ENCODE results near the gene GPR180.

GPR180 gene

DNA sequence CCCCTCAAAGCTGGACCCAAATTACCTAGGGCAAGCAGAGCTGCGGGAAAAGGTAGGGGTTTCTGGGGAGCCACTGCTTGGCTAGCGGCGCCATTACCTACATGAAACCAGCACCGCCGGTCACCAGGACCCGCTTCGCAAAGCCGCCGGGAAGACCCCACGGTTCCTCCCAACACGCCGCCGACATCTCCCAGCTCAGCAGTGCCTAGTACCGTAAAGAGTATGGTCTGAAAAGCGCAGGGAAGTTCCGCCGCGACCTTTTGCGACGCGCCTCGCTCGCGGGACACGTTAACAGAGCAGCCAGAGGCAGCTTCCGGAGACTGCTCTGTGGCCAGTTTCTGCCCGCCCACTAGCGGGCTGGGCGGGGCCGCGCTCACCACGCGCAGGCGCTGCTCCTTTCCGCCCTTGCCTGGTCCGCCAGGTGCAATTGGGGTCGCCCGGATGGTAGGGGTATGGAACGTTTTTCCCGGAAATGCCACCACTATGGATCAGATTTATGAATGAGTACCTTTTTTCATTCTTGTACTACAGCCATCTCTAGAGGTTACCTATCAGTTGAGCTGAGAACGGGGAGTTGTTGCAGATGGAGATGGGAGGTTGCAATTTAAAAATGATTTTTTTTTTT lies 5.6 kb upstream of the GPR180 start, which contains the start of gene TGDS:
TGDS (minus strand) TSS at position 203 of the 625 bp plus-strand sequence; CDS start at position 187, 16 bp downstream.
- H3K9me3 ChIP-seq (ENCODE audit: insufficient read depth, low read length), result no peaks in the 10 kb centered on the region
- H3K79me2 ChIP-seq (ENCODE audit: low read length), result peaks cover 42% of the 10 kb centered on the region
- peaks cover 15% of the 10 kb centered on the region for H3K4me1 ChIP-seq (ENCODE audit: low read length)
- H3K4me3 ChIP-seq (ENCODE audit: low read length), result peak within 1 kb of the TSS; percentile 89
- H3K9ac ChIP-seq (ENCODE audit: low read length), result peak within 1 kb of the TSS; percentile 96
- peak within 1 kb of the TSS; percentile 87 for H2AFZ ChIP-seq (ENCODE audit: low read depth, low read length)
- peak within 1 kb of the TSS; percentile 70 for H3K27ac ChIP-seq (ENCODE audit: low read length)
- H4K20me1 ChIP-seq (ENCODE audit: insufficient read depth, low read length), result peaks cover 14% of the 10 kb centered on the region
- peaks cover 27% of the 10 kb centered on the region for H3K36me3 ChIP-seq (replicated peaks; ENCODE audit: low read depth, low read length)
- TF ChIP-seq, protein P1, sequence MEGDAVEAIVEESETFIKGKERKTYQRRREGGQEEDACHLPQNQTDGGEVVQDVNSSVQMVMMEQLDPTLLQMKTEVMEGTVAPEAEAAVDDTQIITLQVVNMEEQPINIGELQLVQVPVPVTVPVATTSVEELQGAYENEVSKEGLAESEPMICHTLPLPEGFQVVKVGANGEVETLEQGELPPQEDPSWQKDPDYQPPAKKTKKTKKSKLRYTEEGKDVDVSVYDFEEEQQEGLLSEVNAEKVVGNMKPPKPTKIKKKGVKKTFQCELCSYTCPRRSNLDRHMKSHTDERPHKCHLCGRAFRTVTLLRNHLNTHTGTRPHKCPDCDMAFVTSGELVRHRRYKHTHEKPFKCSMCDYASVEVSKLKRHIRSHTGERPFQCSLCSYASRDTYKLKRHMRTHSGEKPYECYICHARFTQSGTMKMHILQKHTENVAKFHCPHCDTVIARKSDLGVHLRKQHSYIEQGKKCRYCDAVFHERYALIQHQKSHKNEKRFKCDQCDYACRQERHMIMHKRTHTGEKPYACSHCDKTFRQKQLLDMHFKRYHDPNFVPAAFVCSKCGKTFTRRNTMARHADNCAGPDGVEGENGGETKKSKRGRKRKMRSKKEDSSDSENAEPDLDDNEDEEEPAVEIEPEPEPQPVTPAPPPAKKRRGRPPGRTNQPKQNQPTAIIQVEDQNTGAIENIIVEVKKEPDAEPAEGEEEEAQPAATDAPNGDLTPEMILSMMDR (IDR thresholded peaks at IDR 0.05; ENCODE audit: low read depth, low read length), result no peak
- no peak for TF ChIP-seq EZH2phosphoT487 (IDR thresholded peaks at IDR 0.05; ENCODE audit: low read depth)
- H3K27me3 ChIP-seq (ENCODE audit: low read depth, low read length), result no peaks in the 10 kb centered on the region
- H3K4me2 ChIP-seq (ENCODE audit: low read length), result peak within 1 kb of the TSS; percentile 99

DNA sequence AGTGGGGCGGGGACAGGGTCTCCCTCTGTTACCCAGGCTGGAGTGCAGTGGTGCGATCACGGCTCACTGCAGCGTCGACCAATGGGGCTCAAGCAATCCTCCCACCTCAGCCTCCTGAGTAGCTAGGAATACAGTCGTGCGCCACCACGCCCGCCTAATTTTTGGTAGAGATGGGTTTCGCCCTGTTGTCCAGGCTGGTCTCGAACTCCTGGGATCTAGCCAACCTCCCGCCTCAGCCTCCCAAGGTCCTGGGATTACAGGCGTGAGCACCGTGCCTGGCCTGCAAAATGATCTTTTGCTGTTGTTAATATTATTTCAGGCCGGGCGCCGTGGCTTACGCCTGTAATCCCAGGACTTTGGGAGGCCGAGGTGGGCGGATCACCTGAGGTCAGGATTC lies 5.1 kb upstream of the GPR180 start:
- no peaks in the 10 kb centered on the region for H3K27me3 ChIP-seq (ENCODE audit: low read depth, low read length)
- peaks cover 17% of the 10 kb centered on the region for H3K4me1 ChIP-seq (ENCODE audit: low read length)
- peaks cover 42% of the 10 kb centered on the region for H3K79me2 ChIP-seq (ENCODE audit: low read length)
- H3K9ac ChIP-seq (ENCODE audit: low read length), result peak overlapping the region; percentile 96
- peak overlapping the region; percentile 66 for H2AFZ ChIP-seq (ENCODE audit: low read depth, low read length)
- no peaks in the 10 kb centered on the region for H3K9me3 ChIP-seq (ENCODE audit: insufficient read depth, low read length)
- H4K20me1 ChIP-seq (ENCODE audit: insufficient read depth, low read length), result peaks cover 14% of the 10 kb centered on the region
- TF ChIP-seq, protein P1 (IDR thresholded peaks at IDR 0.05; ENCODE audit: low read depth, low read length), result no peak
- TF ChIP-seq EZH2phosphoT487 (IDR thresholded peaks at IDR 0.05; ENCODE audit: low read depth), result no peak
- H3K36me3 ChIP-seq (replicated peaks; ENCODE audit: low read depth, low read length), result peaks cover 25% of the 10 kb centered on the region
- H3K27ac ChIP-seq (ENCODE audit: low read length), result peak overlapping the region; percentile 70
- peak overlapping the region; percentile 89 for H3K4me3 ChIP-seq (ENCODE audit: low read length)
- peak overlapping the region; percentile 69 for H3K4me2 ChIP-seq (ENCODE audit: low read length)

DNA sequence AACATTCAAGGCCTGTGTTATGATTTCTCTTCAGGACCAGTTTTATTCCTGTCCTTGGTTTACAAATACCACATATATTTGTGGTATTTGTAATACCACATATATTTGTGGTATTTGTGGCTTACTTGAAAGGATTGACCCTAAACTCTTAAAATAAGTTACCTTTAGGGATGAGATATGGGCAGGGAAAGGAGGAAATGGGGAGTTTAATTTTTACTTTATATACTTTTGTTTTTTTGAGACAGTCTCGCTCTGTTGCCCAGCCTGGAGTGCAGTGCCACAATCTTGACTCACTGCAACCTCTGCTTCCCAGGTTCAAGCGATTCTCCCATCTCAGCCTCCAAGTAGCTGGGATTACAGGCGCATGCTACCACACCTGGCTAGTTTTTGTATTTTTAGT lies 3.4 kb upstream of the GPR180 start:
- Histone ChIP-seq H3K4me3 (ENCODE audit: low read length) (no peak overlapping the region), H3K9me3 (ENCODE audit: insufficient read depth, low read length) (no peaks in the 10 kb centered on the region), H2AFZ (ENCODE audit: low read depth, low read length) (no peak overlapping the region), H3K4me2 (ENCODE audit: low read length) (no peak overlapping the region), H3K9ac (ENCODE audit: low read length) (no peak overlapping the region), H3K27me3 (ENCODE audit: low read depth, low read length) (no peaks in the 10 kb centered on the region), H3K27ac (ENCODE audit: low read length) (no peak overlapping the region), H4K20me1 (ENCODE audit: insufficient read depth, low read length) (peaks cover 14% of the 10 kb centered on the region), H3K4me1 (ENCODE audit: low read length) (peaks cover 23% of the 10 kb centered on the region), H3K79me2 (ENCODE audit: low read length) (peaks cover 42% of the 10 kb centered on the region), H3K36me3 (replicated peaks; ENCODE audit: low read depth, low read length) (peaks cover 10% of the 10 kb centered on the region)
- TF ChIP-seq, protein P1 (IDR thresholded peaks at IDR 0.05; ENCODE audit: low read depth, low read length), result no peak
- no peak for TF ChIP-seq EZH2phosphoT487 (IDR thresholded peaks at IDR 0.05; ENCODE audit: low read depth)

DNA sequence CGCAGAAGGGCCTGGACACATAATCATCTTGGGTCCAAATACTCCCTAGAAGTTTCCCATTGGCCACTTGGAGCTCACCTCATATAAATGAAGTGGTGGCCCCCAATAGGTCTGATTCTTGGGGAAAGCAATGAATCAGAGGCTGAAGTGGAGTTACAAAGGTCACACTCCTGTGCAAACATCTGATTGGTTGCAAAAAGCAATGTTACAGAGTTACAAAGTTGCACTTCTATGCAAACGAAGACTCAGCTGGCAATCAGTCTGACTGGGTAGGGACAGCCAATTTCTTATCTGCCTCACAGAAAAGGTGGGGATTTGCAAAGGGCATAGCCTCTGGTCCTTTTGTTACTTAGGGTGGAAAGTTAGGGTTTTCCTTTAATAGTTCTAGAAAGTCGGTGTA lies 1.8 kb upstream of the GPR180 start:
- TF ChIP-seq, protein P1 (IDR thresholded peaks at IDR 0.05; ENCODE audit: low read depth, low read length), result no peak
- TF ChIP-seq EZH2phosphoT487 (IDR thresholded peaks at IDR 0.05; ENCODE audit: low read depth), result no peak
- no peak overlapping the region for H3K27ac ChIP-seq (ENCODE audit: low read length)
- peaks cover under 1% of the 10 kb centered on the region; the same call in 1 of the 2 replicates for H4K20me1 ChIP-seq (ENCODE audit: insufficient read depth, low read length)
- H3K36me3 ChIP-seq (replicated peaks; ENCODE audit: low read depth, low read length), result peaks cover under 1% of the 10 kb centered on the region
- H3K9ac ChIP-seq (ENCODE audit: low read length), result no peak overlapping the region
- H3K79me2 ChIP-seq (ENCODE audit: low read length), result peaks cover 27% of the 10 kb centered on the region
- H3K27me3 ChIP-seq (ENCODE audit: low read depth, low read length), result no peaks in the 10 kb centered on the region
- H3K4me1 ChIP-seq (ENCODE audit: low read length), result peaks cover 9% of the 10 kb centered on the region
- no peaks in the 10 kb centered on the region for H3K9me3 ChIP-seq (ENCODE audit: insufficient read depth, low read length)
- H2AFZ ChIP-seq (ENCODE audit: low read depth, low read length), result no peak overlapping the region
- H3K4me2 ChIP-seq (ENCODE audit: low read length), result no peak overlapping the region
- H3K4me3 ChIP-seq (ENCODE audit: low read length), result no peak overlapping the region

Measured in OCI-LY3 (cell line).